Measurements from ENCODE around the gene SCIN. TPM values are rescaled to one million over a fixed set of nuclear protein-coding genes. Genes with fewer than 3 reads are reported as not detected.

The SCIN gene
- total and polyA plus RNA-seq, 2 donors (not counting 1 experiment from before 2014, with no cell fraction given) = 0.49 to 0.97 TPM

GRCh38 chr7:12612622-12613021 is 42.1 kb downstream of the SCIN start:
- Histone ChIP-seq H3K4me1 (ENCODE audit: control insufficient read depth in 2 of 2, insufficient read depth in 2 of 2, low read length in 2 of 2) (no peaks in the 10 kb centered on the region), H3K79me2 (ENCODE audit: control insufficient read depth, insufficient read depth, low read length) (no peaks in the 10 kb centered on the region), H3K27me3 (replicated peaks in 1 of 4; ENCODE audit: control extremely low read depth in 1 of 4, control insufficient read depth in 3 of 4, insufficient read depth in 4 of 4, low read length in 3 of 4) (no peaks in the 10 kb centered on the region), H3K27ac (ENCODE audit: low read length in 2 of 2) (no peak overlapping the region), H3K4me3 (ENCODE audit: control extremely low read depth in 1 of 5, extremely low read depth in 1 of 5, insufficient read depth in 1 of 5, low read depth in 2 of 5, low read length in 4 of 5) (no peak overlapping the region), H3K9me3 (ENCODE audit: control extremely low read depth in 1 of 3, control insufficient read depth in 2 of 3, insufficient read depth in 1 of 3, low read length in 2 of 3) (no peaks in the 10 kb centered on the region), H3K36me3 (replicated peaks in 1 of 2; ENCODE audit: control extremely low read depth in 1 of 2, control insufficient read depth in 1 of 2, extremely low read depth in 1 of 2, insufficient read depth in 2 of 2, low read length in 1 of 2) (no peaks in the 10 kb centered on the region), H2AFZ (ENCODE audit: insufficient read depth, low read depth, low read length, poor library complexity, severe bottlenecking) (no peak overlapping the region), H3K9ac (ENCODE audit: low read length) (no peak overlapping the region), H4K20me1 (ENCODE audit: control insufficient read depth, insufficient read depth, low read length, poor library complexity, severe bottlenecking) (no peaks in the 10 kb centered on the region), H3K4me2 (replicated peaks; ENCODE audit: low read depth, low read length, poor library complexity, severe bottlenecking) (no peak overlapping the region)
- Mint-ChIP-seq H3K27me3 (peaks cover 4% of the 10 kb centered on the region), H3K27ac (no peak overlapping the region), H3K9me3 (ENCODE audit: insufficient read depth) (no peaks in the 10 kb centered on the region), H3K4me3 (no peak overlapping the region), H3K4me1 (no peaks in the 10 kb centered on the region)
- ChIA-PET POLR2A (no interaction called here), CTCF (no interaction called here)
- no CpG with 5 or more reads among the region's 2 CpGs for WGBS (ENCODE audit: insufficient coverage)
- no peak for TF ChIP-seq CTCF (IDR thresholded peaks at IDR 0.05)
- no peak for TF ChIP-seq EZH2 (IDR thresholded peaks at IDR 0.05; ENCODE audit: borderline replicate concordance, insufficient read depth, low read depth, low read length, poor library complexity, severe bottlenecking)
- intact Hi-C loops (cut with micrococcal nuclease) = no loop called here
- DNase-seq (no peak), ATAC-seq (ENCODE audit: low read depth) (no peak)

- H3K27me3 ChIP-seq (replicated peaks in 1 of 4; ENCODE audit: control extremely low read depth in 1 of 4, control insufficient read depth in 3 of 4, insufficient read depth in 4 of 4, low read length in 3 of 4) = no peaks in the 10 kb centered on the region
- H3K27me3 Mint-ChIP-seq = peaks cover 4% of the 10 kb centered on the region
- H3K4me2 ChIP-seq (replicated peaks; ENCODE audit: low read depth, low read length, poor library complexity, severe bottlenecking) = no peak overlapping the region
- H3K4me1 ChIP-seq (ENCODE audit: control insufficient read depth in 2 of 2, insufficient read depth in 2 of 2, low read length in 2 of 2) = no peaks in the 10 kb centered on the region
- no peaks in the 10 kb centered on the region for H3K4me1 Mint-ChIP-seq
- H3K27ac ChIP-seq (ENCODE audit: low read length in 2 of 2) = no peak overlapping the region
- H3K9ac ChIP-seq (ENCODE audit: low read length) = no peak overlapping the region
- no peaks in the 10 kb centered on the region for H3K9me3 ChIP-seq (ENCODE audit: control extremely low read depth in 1 of 3, control insufficient read depth in 2 of 3, insufficient read depth in 1 of 3, low read length in 2 of 3)
- H3K4me3 Mint-ChIP-seq = no peak overlapping the region
- ChIA-PET CTCF (no interaction called here), POLR2A (no interaction called here)
- H3K9me3 Mint-ChIP-seq (ENCODE audit: insufficient read depth) = no peaks in the 10 kb centered on the region
- WGBS (ENCODE audit: insufficient coverage) = 78% methylated on average over 3 of the region's 3 CpGs
- H4K20me1 ChIP-seq (ENCODE audit: control insufficient read depth, insufficient read depth, low read length, poor library complexity, severe bottlenecking) = no peaks in the 10 kb centered on the region
- H3K4me3 ChIP-seq (ENCODE audit: control extremely low read depth in 1 of 5, extremely low read depth in 1 of 5, insufficient read depth in 1 of 5, low read depth in 2 of 5, low read length in 4 of 5) = no peak overlapping the region
- TF ChIP-seq CTCF (IDR thresholded peaks at IDR 0.05) = no peak
- no peak for TF ChIP-seq EZH2 (IDR thresholded peaks at IDR 0.05; ENCODE audit: borderline replicate concordance, insufficient read depth, low read depth, low read length, poor library complexity, severe bottlenecking)
- no peak overlapping the region for H2AFZ ChIP-seq (ENCODE audit: insufficient read depth, low read depth, low read length, poor library complexity, severe bottlenecking)
- no peak overlapping the region for H3K27ac Mint-ChIP-seq
- H3K36me3 ChIP-seq (replicated peaks in 1 of 2; ENCODE audit: control extremely low read depth in 1 of 2, control insufficient read depth in 1 of 2, extremely low read depth in 1 of 2, insufficient read depth in 2 of 2, low read length in 1 of 2) = no peaks in the 10 kb centered on the region
- no peaks in the 10 kb centered on the region for H3K79me2 ChIP-seq (ENCODE audit: control insufficient read depth, insufficient read depth, low read length)
- ATAC-seq (ENCODE audit: low read depth) (no peak), DNase-seq (no peak)
- intact Hi-C loops (cut with micrococcal nuclease) = no loop called here
These were observed 49.0 kb downstream of the SCIN start for GRCh38 chr7:12619461-12620069.
